ENCODE data around the gene CBR4.
"Not testable (repeated sequence)": the region's sequence is repeated elsewhere in the genome, so short reads cannot be mapped to it uniquely, and the experiment has no call there.

Gene CBR4

DNA sequence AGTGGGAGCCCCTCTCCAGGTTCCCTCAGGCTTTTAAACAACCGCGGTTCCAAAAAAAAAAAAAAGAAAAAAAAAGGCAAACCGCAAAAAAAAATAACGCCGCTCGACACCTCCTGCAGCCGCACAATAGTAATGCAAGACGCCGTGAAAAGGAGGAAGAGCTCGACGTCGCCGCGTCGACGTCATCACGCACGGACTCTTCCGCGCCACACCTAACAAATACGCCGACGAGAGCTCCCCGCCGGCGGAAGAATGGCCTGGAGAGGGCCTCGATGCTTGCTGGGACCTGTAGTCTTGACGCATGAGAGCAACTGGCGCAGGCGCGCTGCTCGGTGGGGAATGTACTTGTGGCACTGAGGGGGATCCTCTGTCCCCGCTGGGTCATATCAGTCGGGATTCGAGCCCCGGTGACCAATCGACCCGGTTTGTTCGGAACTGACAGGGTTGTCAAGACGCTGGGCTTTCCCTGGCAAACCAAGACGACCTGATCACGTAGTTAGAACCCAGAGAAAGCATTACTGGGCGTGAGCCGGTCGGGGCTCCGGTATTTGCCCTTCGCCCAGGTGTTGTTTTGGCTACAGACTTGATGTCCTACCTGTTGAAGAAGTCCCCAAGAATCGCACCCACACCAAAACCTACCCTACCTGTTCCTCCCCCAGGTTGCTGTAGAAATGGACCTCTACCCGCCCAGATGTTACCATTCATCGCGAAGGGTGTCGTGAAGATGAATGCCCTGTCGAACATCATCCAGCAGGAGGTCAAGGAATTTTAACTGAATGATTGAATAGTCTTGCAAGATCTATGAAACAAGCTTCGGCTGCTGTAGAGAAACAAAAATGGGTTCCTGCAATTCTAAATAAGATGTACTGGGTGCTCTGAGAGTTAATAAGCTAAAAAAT lies at the start of gene CBR4:
Gene CBR4, minus strand, starts transcription at position 131 of the 899 bp plus-strand sequence. CDS start 166 bp downstream, outside the sequence.
- DNase-seq: peak; percentile 98 to 99 (median 98)

DNA sequence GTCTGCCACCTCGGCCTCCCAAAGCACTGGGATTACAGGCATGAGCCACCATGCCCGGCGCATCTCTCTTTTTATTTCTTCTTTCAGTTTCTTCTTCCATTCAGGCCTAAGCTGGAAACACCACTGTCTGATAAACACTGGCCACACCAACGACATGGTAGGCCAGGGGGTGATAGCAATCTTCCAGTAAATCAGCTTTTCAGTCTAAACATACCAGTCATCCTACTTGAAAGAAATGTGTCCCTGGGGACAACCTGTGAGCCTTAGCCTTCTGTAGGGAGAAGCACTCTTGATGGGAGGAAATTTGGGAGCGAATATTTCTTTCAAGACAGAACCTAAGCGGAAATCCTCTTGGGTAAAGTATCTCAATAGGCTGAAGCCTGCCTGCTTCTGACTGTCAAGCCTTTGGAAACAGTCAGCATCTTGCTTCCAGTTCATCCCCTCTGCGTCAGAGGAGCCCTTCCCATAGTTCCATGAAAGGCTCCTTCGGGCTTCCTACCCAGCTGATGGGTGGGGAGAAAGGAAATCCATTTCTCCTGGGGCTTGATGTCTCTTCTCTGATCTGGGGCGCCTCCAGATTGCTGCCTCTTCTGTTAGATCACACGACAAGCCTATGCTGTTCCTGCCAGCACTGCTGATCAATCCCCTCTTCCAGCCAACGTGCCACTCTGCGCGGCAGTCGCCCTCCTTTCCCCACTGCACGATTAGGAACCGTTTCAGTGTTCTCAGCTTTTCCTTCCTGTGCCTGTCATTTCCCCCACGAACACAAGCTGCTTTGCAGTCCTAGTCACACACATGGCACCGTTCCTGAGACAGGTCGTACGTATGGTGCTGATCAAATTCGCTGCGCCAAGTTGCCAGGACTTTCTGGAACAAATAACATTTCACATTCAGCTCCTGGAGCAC lies 49.5 kb upstream of the CBR4 start:
- DNase-seq: no peak

DNA sequence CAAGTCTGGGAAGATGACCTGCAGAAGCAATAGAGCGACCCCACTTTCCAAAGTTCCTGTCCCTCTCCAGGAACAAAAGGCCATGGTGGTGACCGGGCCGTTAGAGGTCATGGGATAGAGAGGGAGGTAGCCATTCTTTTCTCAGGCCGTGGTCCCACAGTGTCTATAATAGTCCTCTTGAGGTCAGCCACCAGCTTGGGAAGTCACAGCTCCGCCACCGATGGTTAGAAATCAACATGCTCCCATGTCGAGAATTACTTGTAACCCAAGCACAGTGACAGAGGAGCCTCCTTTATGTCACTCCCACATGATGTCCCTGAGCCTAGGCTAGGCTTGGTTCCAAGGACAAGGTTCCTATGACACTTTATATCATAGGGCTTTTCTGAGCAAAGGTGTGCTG lies 48.3 kb upstream of the CBR4 start:
- no peak for DNase-seq

DNA sequence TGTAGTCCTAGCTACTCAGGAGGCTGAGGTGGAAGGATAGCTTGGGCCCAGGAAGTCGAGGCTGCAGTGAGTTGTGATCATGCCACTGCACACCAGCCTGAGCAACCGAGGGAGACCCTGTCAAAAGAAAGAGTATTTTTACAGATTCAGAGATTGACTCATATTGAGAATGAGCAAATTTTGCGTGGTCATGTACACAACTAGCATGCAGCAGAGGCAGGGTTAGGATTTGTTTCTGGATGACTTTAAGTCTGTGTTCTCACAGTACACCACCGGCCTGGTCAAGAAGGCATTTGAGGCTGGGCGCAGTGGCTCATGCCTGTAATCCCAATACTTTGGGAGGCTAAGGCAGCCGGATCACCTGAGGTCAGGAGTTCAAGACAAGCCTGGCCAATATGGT lies 44.8 kb upstream of the CBR4 start:
- no peak for DNase-seq

DNA sequence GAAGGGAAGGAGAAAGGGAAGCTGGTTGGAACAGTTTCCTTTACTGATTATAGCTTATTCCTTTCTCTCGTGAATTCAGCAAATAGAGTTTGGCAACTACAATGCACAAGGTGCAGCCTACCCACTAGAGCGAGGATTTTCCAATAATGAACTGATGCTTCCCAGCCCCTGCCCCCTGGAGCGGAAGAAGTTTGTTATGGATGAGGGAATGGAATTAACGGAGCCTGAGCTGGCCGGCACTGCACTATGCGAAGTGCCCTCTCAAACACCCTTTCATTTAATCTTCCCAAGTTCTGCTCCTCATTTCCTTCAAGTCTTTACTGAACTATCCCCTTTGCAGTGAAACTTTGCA lies 42.5 kb upstream of the CBR4 start:
- no peak for DNase-seq

DNA sequence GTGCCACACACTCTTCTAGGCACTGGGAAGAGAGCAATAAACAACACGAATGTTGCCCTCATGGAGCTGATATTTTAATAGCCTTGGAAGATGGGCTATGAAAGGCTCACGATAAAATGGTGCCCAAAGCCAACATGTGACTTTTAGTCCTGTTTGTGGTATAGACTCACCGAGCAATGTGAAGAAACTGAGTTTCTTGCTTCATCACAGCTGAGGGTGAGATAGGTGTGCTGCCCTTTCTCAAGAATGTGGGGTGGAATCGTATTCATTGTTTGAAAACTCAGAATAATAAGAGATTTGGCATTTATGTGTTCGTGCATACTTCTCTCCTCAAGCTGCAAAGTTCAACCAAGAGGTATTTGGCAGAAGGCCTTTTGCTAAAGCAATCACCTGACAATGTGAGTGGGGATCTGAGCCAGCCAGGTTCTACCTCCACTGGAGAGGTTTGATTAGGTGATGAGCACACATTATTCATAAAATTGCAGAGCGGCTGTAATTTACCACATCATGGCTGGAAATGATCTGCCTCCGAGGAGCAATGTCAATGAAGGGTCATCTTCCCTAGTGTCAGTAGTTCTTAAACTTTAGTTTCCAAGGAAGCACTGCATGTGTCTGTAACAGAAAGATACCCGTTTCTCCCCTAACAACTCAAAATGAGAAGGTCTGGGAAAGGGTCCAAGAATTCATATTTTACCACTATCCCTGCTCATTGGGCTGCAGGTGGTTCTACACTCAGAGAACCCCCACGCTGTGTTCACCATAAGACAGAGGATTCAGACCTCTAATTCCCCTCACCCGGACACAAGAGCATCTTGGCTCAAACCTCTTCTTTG lies 41.9 kb upstream of the CBR4 start:
- DNase-seq: no peak

DNA sequence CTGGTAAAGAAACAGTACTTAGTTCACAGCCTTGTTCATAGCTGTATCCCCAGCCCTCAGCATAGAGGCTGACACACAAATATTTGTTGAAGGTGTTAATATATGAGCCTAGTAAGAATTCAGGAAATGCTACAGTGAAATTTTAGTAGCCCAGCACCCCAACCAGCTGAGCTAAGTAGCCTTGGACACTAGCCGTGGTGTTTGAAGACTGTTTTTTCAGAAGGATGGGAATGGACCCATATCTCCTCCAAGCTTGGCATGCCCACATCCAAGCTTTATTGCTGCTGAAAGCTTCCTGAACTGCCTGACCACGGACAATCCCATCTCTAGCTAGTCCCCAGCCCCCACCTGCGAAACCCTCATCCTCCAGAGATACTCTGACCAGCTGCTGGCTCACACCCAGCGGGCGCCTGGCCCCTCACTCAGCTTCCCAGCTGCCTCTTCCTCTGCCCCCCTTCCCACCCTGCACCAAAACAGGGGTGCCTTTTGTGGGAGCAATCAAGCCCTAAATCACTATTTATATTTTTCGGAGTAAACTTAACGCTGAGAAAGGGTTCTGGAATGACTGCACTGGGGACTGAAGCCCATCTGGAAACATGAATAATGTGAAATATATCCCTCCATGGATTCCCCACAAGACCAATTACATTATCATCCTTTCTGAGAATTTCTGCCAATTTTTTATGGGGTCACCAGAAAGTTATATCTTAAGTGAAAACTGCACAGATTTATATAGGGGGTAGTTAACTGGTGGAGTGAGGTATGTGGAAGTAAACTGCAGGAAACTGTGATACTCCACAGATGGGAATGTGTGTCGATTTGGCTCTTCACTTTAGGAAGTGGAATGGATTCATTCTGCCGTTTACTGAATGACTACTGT lies 41.1 kb upstream of the CBR4 start:
- DNase-seq: no peak

DNA sequence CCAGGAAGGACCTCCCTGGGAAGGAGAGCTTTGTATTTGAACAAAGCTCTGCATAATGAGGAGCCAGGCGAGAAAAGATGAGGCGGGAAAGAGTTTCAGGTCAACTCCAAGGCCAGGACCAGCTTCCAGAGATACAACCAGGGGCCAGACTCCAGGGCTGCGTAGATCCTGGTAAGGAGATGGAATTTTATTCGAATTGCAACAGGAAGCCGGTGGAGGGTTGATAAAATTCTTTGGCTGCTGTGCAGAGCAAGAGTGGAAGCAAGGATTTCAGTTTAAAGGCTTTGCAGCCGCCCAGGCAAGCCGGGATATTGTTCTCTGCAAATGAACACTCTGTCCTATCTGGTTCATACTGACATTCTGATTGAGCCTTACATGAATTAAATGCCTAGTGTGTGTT lies 40.2 kb upstream of the CBR4 start:
- no peak for DNase-seq

DNA sequence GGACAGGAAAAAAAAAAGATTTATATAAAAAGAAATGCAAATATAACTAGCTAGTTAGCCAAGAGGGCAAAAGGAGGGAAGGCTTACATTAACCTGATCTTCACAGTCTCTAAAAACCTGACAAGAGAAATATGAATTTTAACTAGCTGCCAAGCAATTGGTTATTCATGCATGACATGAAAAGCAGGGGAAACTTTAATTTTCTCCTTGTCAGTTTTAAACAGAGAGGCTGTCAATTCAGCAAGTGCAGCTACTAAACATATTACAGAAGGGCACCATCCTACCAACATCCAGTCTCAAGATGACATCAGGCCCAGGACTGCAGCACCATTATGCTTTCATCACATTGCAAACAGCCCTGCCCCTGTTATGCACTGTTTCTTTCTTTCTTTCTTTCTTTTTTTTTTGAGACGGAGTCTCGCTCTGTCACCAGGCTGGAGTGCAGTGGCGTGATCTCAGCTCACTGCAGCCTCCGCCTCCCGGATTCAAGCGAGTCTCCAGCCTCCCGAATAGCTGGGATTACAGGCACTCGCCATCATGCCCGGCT lies 38.9 kb upstream of the CBR4 start:
- DNase-seq: no peak

DNA sequence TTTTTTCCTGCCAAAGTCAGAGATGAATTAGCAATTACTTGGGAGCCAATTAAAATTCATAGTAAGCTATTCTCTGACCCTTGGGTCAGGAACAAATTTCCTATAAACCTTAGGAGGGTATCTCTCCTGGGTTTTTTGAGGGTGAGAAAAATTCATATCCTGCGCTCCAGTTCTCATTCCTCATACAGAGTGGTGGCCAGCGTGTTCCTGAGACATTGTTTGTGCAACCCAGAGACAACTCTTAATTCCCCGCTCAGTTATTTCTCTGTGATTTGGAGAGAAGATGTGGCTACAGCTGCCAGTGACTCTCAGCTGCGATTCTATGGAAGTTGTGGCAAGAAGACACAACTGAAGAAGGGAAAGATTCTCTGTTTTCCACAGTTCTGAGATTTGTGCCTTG lies 37.9 kb upstream of the CBR4 start:
- no peak for DNase-seq

DNA sequence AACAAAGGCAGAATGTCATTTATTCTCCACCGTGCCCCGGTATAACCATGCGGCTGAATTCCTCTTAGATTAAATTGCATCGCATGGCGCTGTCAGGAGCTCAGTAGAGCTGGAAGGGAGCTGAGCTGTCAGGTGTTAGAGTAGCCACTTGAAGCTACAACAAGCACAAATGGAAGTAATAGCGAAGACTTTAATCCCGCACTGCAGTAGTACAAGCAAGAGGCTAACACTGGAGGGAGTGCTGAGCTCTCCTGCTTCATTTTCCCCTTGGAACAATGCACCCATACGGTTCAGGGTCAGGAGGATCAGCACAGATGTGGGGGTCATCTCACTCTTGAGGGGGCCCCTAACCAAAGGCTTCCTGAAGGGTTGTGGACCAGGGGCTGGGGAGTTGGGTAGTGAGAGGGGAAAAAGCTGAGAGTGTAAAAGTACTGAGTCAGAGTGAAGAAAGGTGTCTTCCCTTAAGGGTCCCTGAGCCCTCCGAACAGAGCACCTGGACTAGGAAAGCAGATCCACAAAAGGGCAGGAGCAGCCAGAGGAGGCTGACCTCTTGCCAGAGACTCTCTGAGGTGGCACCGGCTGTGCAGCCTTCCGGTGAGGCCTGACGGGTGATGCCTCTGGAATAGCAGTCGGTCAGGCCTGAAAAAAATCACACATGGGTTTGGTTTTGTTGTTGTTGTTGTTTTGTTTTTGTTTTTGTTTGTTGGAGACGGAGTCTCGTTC lies 36.0 kb upstream of the CBR4 start:
- no peak for DNase-seq

DNA sequence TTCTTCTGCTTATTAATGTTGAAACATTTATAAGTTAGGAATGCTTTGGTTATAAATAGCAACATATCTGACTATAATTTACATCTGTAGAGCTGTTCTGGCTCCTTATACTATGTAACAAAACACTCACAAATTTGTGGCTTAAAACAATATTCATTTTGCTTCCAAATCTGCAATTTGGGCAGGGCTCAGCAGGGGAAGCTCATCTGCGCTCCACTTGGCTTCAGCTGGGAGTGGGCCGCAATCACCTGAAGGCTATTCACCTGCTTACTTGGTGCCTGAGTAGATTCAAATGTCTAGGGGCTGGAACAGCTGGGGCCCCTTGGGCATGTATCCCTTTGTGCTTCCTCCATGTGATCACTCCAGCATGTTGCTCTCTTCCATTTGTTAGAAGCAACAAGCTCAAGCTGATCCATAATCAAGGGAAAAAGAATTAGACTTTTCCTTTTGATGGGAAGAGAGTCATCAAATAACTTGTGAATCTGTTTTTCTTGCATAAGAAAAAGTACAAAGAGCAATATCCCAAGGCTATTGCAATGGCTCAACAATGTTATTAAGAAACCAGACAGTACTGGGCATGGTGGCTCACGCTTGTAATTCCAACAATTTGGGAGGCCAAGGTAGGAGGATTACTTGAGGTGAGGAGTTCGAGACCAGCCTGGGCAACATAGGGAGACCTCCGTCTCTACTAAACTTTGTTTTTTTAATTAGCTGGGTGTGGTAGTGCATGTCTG lies 34.8 kb upstream of the CBR4 start:
- DNase-seq: no peak

DNA sequence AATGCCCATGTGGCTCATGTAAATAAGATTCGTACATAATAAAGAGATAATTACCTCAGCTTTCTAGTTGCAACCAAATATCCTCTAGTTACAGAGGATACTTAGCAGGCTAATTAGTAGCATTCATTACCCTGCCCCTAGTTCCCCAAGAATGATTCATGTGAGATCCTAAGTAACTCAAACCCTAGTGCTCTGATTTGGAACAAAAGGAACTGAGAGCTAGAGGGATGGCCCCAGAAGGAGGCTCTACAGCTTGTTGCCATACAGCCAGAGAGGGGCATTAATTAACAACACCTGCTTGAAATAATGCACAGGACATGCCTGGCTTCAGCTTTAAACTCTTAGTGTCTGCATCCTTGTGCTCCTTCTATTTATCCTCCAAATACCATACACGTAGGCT lies 32.6 kb upstream of the CBR4 start:
- no peak for DNase-seq

DNA sequence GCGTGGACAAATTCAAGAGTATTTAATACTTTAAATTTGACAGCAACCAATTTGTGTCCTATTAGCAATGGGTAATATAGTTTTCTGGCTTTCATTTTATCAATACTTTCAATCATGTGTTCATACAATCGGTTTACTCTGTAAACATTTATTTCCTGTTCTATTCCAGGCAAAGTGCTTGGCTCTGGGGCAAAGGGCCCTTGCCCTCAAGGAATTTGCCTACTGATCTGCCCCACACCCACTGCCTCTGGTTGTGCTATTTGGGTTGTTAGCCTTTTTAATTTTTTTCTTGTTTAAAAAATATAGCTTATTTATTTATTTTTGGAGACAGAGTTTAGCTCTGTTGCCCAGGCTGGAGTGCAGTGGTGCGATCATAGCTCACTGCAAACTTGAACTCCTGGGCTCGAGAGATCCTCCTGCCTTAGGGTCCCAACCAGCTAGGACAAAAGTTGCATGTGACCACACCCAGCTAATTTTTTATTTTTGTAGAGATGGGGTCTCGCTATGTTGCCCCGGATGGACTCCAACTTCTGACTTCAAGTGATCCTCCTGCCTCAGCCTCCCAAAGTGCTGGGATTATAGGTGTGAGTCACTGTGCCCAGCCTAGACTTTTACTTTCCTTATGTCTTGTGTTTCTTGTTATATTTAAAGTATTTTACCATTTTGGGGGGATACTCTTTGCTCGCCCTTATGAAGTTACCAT lies 30.7 kb upstream of the CBR4 start:
- DNase-seq: no peak

DNA sequence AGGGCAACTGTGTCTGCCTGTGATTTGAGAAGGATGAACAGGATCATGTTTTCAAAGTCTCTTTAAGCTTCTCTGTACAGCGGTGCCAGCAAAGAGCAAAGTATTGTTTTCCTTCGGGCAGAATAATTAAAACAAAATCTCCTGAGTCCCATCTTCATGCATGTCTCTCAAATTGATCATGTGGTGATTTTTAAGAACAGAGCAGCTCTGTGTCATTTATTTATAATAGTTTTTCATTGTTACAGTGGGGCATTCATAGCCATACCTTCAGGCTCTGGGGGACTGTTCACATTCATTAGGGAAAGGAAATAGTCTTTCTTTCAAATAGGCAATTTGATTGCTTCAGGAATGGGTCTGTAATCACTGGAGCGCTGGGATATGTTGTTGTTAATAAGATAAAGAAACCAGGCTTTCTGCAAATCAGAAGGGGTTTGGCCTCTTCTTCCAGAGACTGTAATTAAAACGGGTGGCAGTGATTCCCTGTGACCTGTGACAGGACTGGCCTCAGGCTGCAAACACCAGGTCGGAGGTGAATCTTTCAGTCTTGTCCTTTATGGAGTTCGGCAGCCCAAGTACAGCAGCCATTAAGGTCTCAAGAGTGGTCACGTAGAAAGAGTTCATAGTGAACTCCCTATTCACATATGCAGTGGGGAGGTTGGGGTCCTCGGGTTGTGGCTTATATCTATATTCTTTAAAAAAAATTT lies 29.3 kb upstream of the CBR4 start:
- no peak for DNase-seq

DNA sequence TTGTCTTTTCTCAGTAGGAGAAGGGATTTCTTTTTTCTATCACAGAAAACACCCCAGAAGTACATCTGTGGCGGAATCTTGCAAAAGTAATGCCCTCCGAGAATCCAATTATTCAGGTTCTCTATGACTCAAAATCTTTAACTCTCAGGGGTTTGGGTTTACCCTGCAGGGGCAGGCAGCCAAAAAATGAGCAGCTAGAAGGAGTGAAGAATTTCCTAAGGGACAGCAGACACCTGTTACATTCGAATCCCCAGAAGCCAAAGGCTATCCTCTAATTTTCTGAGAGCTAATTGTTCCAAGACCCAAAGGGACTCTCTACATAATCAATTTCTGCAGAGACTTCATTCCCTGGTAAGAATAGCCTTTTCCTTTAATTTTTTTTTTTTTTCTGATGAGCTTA lies 27.5 kb upstream of the CBR4 start:
- no peak for DNase-seq

DNA sequence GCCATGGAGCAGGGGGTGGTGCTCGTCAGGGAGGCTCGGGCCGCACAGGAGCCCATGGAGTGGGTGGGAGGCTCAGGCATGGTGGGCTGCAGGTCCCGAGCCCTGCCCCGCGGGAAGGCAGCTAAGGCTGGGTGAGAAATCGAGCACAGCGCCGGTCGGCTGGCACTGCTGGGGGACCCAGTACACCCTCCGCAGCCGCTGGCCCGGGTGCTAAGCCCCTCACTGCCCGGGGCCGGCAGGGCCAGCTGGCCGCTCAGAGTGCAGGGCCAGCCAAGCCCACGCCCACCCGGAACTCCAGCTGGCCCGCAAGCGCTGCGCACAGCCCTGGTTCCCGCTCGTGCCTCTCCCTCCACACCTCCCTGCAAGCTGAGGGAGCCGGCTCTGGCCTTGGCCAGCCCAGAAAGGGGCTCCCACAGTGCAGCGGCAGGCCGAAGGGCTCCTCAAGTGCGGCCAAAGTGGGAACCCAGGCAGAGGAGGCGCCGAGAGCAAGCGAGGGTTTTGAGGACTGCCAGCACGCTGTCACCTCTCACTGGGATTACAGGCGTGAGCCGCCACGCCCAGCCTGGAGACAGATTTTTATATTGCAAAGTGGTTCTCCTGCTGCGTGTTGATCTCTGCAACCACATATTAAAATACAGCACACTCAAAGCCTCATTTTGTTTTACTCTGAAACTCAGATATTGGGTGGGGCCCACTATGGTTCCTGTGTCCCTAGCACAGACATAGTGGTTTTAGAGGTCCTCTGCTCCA lies 26.0 kb upstream of the CBR4 start:
- DNase-seq: not testable (repeated sequence)

DNA sequence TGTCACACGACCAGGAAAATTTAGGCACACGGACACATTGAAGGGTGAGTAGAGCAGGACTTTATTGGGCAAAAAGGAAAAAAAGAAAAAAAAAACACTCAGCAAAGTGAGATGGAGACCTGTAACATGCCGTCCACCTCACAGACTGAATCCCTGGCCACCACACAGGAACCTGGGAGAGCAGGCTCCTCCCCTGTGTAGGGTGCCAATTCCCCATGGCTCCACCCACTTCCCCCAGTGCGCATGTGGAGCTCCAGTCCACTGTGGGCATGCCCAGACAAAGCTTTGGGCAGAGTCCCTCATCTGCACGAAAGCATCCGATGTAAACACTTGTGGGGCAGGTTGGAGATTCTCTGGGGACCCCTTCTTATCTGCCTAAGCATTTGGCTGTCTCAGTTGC lies 23.6 kb upstream of the CBR4 start:
- DNase-seq: no peak

All from suppressor macrophage treated with lipopolysaccharide for 1 hour (primary cell).